SK-N-SH (cell line): ENCODE data around the gene ACOT7. TPM values are rescaled to one million over a fixed set of nuclear protein-coding genes. Genes with fewer than 3 reads are reported as not detected.

ENCODE experiments used
- CTCF ChIA-PET: fragments of 300-600, 350-600 bp; formaldehyde crosslinking; extraction: SDS; loops from one replicate; lab custom pipeline; 2021; lab: Yijun Ruan, JAX
- POLR2A ChIA-PET: fragments of 350-600 bp; sonication (Branson Sonifier 250); formaldehyde crosslinking; extraction: SDS; loops from one replicate; lab custom pipeline; 2020; ENCODE audit warnings: antibody characterized with exemption, inconsistent platforms; lab: Yijun Ruan, JAX
- DNase-seq: peaks from one replicate; pipeline ENCODE4 v3.0.0; 2012
- H2AFZ ChIP-seq: fragments of 200-600 bp; sonication (generic); 2 replicates; pipeline ENCODE4 v1.8.1; 2016; ENCODE audit warnings: antibody characterized with exemption, mild to moderate bottlenecking, low read depth
- H3F3A ChIP-seq: fragments of 200-600 bp; sonication (generic); replicated peaks from 2 replicates; pipeline ENCODE3; 2016; ENCODE audit warnings: antibody characterized with exemption, mild to moderate bottlenecking; ENCODE audit not compliant: insufficient read depth
- H3K27ac ChIP-seq, 2 experiments: fragments of 200-500 bp in 1 of 2; fragments of 200-600 bp in 1 of 2; sonication (Bioruptor generic) in 1 of 2; sonication (generic), shearing (Covaris generic) in 1 of 2; 2 replicates each; pipeline versions ENCODE4 v1.5.1 to v1.6.1; 2014 to 2016; ENCODE audit warnings: low read depth in 2 of 2, inconsistent platforms in 1 of 2, low read length in 1 of 2, mild to moderate bottlenecking in 1 of 2, mixed read lengths in 1 of 2
- H3K27me3 ChIP-seq: fragments of 200-600 bp; sonication (generic), shearing (Covaris generic); 2 replicates; pipeline ENCODE4 v1.6.1; 2016; ENCODE audit warnings: mixed run types; ENCODE audit not compliant: insufficient read depth
- H3K36me3 ChIP-seq, 2 experiments: fragments of 200-500 bp in 1 of 2; fragments of 200-600 bp in 1 of 2; sonication (Bioruptor generic) in 1 of 2; sonication (generic) in 1 of 2; replicated peaks in 1 of 2; 2 replicates each; pipeline versions ENCODE3 to v1.5.1; 2014 to 2016; ENCODE audit warnings: low read length in 1 of 2, mild to moderate bottlenecking in 1 of 2; ENCODE audit not compliant: insufficient read depth in 2 of 2, control insufficient read depth in 1 of 2
- H3K4me1 ChIP-seq, 2 experiments: fragments of 200-500 bp in 1 of 2; fragments of 200-600 bp in 1 of 2; sonication (Bioruptor generic) in 1 of 2; sonication (generic), shearing (Covaris generic) in 1 of 2; 2 replicates each; pipeline versions ENCODE4 v1.5.1 to v1.6.1; 2014 to 2016; ENCODE audit warnings: low read depth in 1 of 2, low read length in 1 of 2, mixed run types in 1 of 2; ENCODE audit not compliant: insufficient read depth in 2 of 2, control insufficient read depth in 1 of 2
- H3K4me2 ChIP-seq: fragments of 200-600 bp; sonication (generic), shearing (Covaris generic); 2 replicates; pipeline ENCODE4 v1.6.1; 2017; ENCODE audit warnings: mixed run types
- H3K4me3 ChIP-seq, 2 experiments: fragments of 200-500 bp in 1 of 2; fragments of 200-600 bp in 1 of 2; sonication (Bioruptor generic) in 1 of 2; sonication (generic), shearing (Covaris generic) in 1 of 2; 2 replicates each; pipeline versions ENCODE4 v1.5.1 to v1.8.1; 2014 to 2016; ENCODE audit warnings: low read depth in 2 of 2, inconsistent platforms in 1 of 2, low read length in 1 of 2, mild to moderate bottlenecking in 1 of 2, mixed read lengths in 1 of 2, moderate library complexity in 1 of 2
- H3K79me2 ChIP-seq: fragments of 200-600 bp; sonication (generic); 2 replicates; pipeline ENCODE4 v1.8.1; 2017; ENCODE audit warnings: mild to moderate bottlenecking; ENCODE audit not compliant: insufficient read depth
- H3K9ac ChIP-seq: fragments of 200-600 bp; sonication (generic); 2 replicates; pipeline ENCODE4 v1.6.1; 2017; ENCODE audit warnings: mixed run types
- H3K9me2 ChIP-seq: fragments of 200-600 bp; sonication (generic); 2 replicates; pipeline ENCODE4 v1.6.1; 2017; ENCODE audit warnings: mixed run types
- H3K9me3 ChIP-seq: fragments of 200-600 bp; sonication (generic); 2 replicates; pipeline ENCODE4 v1.6.1; 2017; ENCODE audit warnings: mixed run types, mild to moderate bottlenecking, moderate library complexity
- H4K20me1 ChIP-seq: fragments of 200-600 bp; sonication (generic); 2 replicates; pipeline ENCODE4 v1.6.1; 2017; ENCODE audit warnings: mild to moderate bottlenecking, mixed run types; ENCODE audit not compliant: insufficient read depth
- CHD2 ChIP-seq: fragments of 150-350 bp; IDR thresholded peaks from 2 replicates; pipeline ENCODE4 v1.6.1; 2018; ENCODE audit warnings: low read length; ENCODE audit not compliant: partially characterized antibody
- EZH2phosphoT487 ChIP-seq: fragments of 200-600 bp; sonication (generic); IDR thresholded peaks from 2 replicates; pipeline ENCODE4 v1.6.1; 2017; ENCODE audit warnings: low read depth, mixed run types, mild to moderate bottlenecking, antibody characterized with exemption, moderate library complexity, borderline replicate concordance
- FOXM1 ChIP-seq: IDR thresholded peaks from 2 replicates; pipeline ENCODE4 v1.4.0; 2012; ENCODE audit warnings: low read depth, mild to moderate bottlenecking
- GABPA ChIP-seq: IDR thresholded peaks from 2 replicates; pipeline ENCODE4 v1.4.0; 2012; ENCODE audit warnings: low read depth, mild to moderate bottlenecking
- MEF2A ChIP-seq: IDR thresholded peaks from 2 replicates; pipeline ENCODE4 v1.4.0; 2012; ENCODE audit warnings: low read depth, borderline replicate concordance
- TEAD4 ChIP-seq: IDR thresholded peaks from 2 replicates; pipeline ENCODE4 v1.4.0; 2012; ENCODE audit warnings: mild to moderate bottlenecking, borderline replicate concordance; ENCODE audit not compliant: insufficient read depth
- USF1 ChIP-seq: IDR thresholded peaks from 2 replicates; pipeline ENCODE4 v1.4.0; 2012; ENCODE audit warnings: low read depth, borderline replicate concordance
- WGBS: methylation state at CpG from one replicate; pipeline ENCODE4 v1.1.6; 2017; ENCODE audit warnings: low lambda C conversion rate; 5-methylcytosine and 5-hydroxymethylcytosine counted together
- polyA plus RNA-seq, 3 experiments: library from polyadenylated mRNA; depleted of rRNA; stranded (reverse); fragments of >200 nt; gene quantifications; 2 replicates each; pipeline ENCODE4 v1.2.3, GENCODE V29; 2012

The ACOT7 gene
- polyA plus RNA-seq, 1 of the 3 experiments (the other 2 are of a cell fraction) = 289 TPM

- no peaks in the 10 kb centered on the region for H4K20me1 ChIP-seq
- no peaks in the 10 kb centered on the region for H3K79me2 ChIP-seq
- no peak overlapping the region for H3K9ac ChIP-seq
- TF ChIP-seq GABPA (no peak), USF1 (no peak), CHD2 (no peak), EZH2phosphoT487 (no peak), MEF2A (no peak)
- no peak overlapping the region for H3K4me3 ChIP-seq
- no peaks in the 10 kb centered on the region for H3F3A ChIP-seq
- POLR2A ChIA-PET = no interaction called here
- H3K4me2 ChIP-seq = no peak overlapping the region
- DNase-seq = no peak
- WGBS = 88% methylated on average over 7 of the region's 10 CpGs
- H3K36me3 ChIP-seq = peaks cover 0 to 19% of the 10 kb centered on the region in 2 experiments
- no peaks in the 10 kb centered on the region for H3K27me3 ChIP-seq
- peaks cover 0 to 32% of the 10 kb centered on the region in 2 experiments; a peak in 1 of 4 replicates for H3K4me1 ChIP-seq
- no peak overlapping the region for H2AFZ ChIP-seq
- H3K9me3 ChIP-seq = no peaks in the 10 kb centered on the region
- no peaks in the 10 kb centered on the region for H3K9me2 ChIP-seq
- CTCF ChIA-PET = interaction anchor here (1.0 to 19.3 kb wide), 3 partner anchors 11 to 84 kb away, joined by 3 to 318 read pairs (median 23); no protein-coding TSS in a partner anchor
- H3K27ac ChIP-seq = no peak overlapping the region
These were observed 60.7 kb downstream of the ACOT7 start for GRCh38 chr1:6332821-6333220.

GRCh38 chr1:6331543-6332273 is 61.9 kb downstream of the ACOT7 start:
- Histone ChIP-seq H3K9ac (no peak overlapping the region), H3K27me3 (no peaks in the 10 kb centered on the region), H4K20me1 (no peaks in the 10 kb centered on the region), H3K36me3 (peaks cover 0 to 24% of the 10 kb centered on the region in 2 experiments), H3F3A (no peaks in the 10 kb centered on the region), H3K4me1 (peaks cover 0 to 27% of the 10 kb centered on the region in 2 experiments; a peak in 1 of 4 replicates), H3K27ac (no peak overlapping the region), H3K4me3 (no peak overlapping the region), H3K4me2 (no peak overlapping the region), H2AFZ (no peak overlapping the region), H3K79me2 (no peaks in the 10 kb centered on the region), H3K9me3 (no peaks in the 10 kb centered on the region), H3K9me2 (no peaks in the 10 kb centered on the region)
- no peak for TF ChIP-seq FOXM1
- TF ChIP-seq GABPA = no peak
- no peak for TF ChIP-seq TEAD4
- no peak for TF ChIP-seq USF1
- ChIA-PET POLR2A (no interaction called here), CTCF (interaction anchor here (0.8 to 19.3 kb wide), 3 partner anchors 42 to 83 kb away, joined by 3 to 318 read pairs (median 3); no protein-coding TSS in a partner anchor)
- 93% methylated on average over 9 of the region's 18 CpGs for WGBS
- DNase-seq = no peak
